Mucosa of descending colon (tissue), 3 donors: ENCODE results near the gene ZC3H11A. TPM values are rescaled to one million over a fixed set of nuclear protein-coding genes. Genes with fewer than 3 reads are reported as not detected.

Experiments
- ATAC-seq: fragments of 200-7000 bp; cut with Tn5 transposase; one replicate; pipeline ENCODE4 v1.9.1; 2020; ENCODE audit warnings: mild to moderate bottlenecking, moderate library complexity
- DNase-seq, 3 donors: peaks; one replicate each; pipeline ENCODE4 v3.0.0-alpha.2; 2020
- H3K36me3 ChIP-seq: fragments of 200-600 bp; one replicate; pipeline ENCODE4 v1.8.0; 2021; ENCODE audit warnings: low read depth, mild to moderate bottlenecking
- H3K4me1 ChIP-seq: fragments of 200-600 bp; one replicate; pipeline ENCODE4 v1.8.0; 2021; ENCODE audit warnings: low read depth, mild to moderate bottlenecking
- H3K4me3 ChIP-seq: fragments of 200-600 bp; one replicate; pipeline ENCODE4 v1.8.0; 2021; ENCODE audit warnings: mild to moderate bottlenecking
- H3K9me3 ChIP-seq: fragments of 200-600 bp; one replicate; pipeline ENCODE4 v1.8.0; 2021; ENCODE audit warnings: mild to moderate bottlenecking
- intact Hi-C, 2 donors: fragments of 100-400 bp; cut with DNase I in 1 of 2; cut with micrococcal nuclease in 1 of 2; formaldehyde crosslinking; loops; one replicate each; pipeline versions ENCODE4 v1.11.0 to v1.11.1; 2022; cut with DNase I, micrococcal nuclease
- total RNA-seq, 3 donors: library from RNA; stranded (reverse); fragmentation: NEBNext Ultra II Directional in 2 of 3; extraction: Animal tissue kit (Norgen Biotek cat#: 25700) in 2 of 3; gene quantifications; one replicate each; pipeline versions ENCODE4 v1.2.1 to v1.2.4, GENCODE V29; 2021 to 2023
- TF ChIP-seq, protein P1 (sequence below): fragments of 200-600 bp; IDR thresholded peaks from one replicate; pipeline ENCODE4 v1.8.0; 2022; ENCODE audit warnings: antibody characterized with exemption, mild to moderate bottlenecking
- donor health status: DM: no; HTN: no; CAD: no; lungs with moderate emphysema.
- donor health status: DM: no; HTN: no; CAD: no.
- donor health status: DM: no; HTN: yes; CAD: no.

The ZC3H11A gene
- total RNA-seq, 3 donors from 2014 or later = 60.6 to 91.9 (median 61.4) TPM

DNA sequence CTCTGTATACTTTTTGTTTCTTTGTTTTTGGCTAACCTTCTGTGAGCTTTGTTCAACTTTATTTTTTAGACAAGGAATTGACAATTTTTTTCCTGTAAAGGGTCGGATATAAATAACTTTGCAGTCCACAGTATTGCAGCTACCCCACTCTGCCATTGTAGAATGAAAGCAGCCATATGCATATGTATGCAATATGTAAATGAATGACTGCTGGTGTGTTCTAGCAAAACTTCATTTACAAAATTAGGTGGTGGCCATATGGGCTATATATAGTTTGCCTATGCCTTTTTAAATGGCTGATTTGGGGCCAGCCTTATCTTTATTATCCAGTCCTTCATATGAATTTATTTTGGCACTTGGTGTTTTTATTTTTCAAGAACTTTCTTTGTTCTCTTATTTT lies 48.0 kb downstream of the ZC3H11A start:
- intact Hi-C loops = no loop called here
- DNase-seq (no peak), ATAC-seq (no peak)
- TF ChIP-seq, protein P1, sequence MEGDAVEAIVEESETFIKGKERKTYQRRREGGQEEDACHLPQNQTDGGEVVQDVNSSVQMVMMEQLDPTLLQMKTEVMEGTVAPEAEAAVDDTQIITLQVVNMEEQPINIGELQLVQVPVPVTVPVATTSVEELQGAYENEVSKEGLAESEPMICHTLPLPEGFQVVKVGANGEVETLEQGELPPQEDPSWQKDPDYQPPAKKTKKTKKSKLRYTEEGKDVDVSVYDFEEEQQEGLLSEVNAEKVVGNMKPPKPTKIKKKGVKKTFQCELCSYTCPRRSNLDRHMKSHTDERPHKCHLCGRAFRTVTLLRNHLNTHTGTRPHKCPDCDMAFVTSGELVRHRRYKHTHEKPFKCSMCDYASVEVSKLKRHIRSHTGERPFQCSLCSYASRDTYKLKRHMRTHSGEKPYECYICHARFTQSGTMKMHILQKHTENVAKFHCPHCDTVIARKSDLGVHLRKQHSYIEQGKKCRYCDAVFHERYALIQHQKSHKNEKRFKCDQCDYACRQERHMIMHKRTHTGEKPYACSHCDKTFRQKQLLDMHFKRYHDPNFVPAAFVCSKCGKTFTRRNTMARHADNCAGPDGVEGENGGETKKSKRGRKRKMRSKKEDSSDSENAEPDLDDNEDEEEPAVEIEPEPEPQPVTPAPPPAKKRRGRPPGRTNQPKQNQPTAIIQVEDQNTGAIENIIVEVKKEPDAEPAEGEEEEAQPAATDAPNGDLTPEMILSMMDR = no peak
- peaks cover 2% of the 10 kb centered on the region for H3K9me3 ChIP-seq
- peaks cover 11% of the 10 kb centered on the region for H3K36me3 ChIP-seq
- H3K4me1 ChIP-seq = no peaks in the 10 kb centered on the region
- no peak overlapping the region for H3K4me3 ChIP-seq

Other genes with a start within 250 kb of the ZC3H11A start
- 100 to 1,000 TPM in 1 of 3 donors, 10 to 100 TPM in 2; 20.2 to 372 (median 31.0) TPM for gene ATP2B4, start 168.8 kb upstream of the ZC3H11A start, total RNA-seq
- 1 to 10 TPM; 1.1 to 2.6 (median 1.5) TPM for gene LAX1, start 30.4 kb upstream of the ZC3H11A start, total RNA-seq
- gene ZBED6, start within 50 bp of the ZC3H11A start, total RNA-seq = 10 to 100 TPM; 23.9 to 33.7 (median 27.2) TPM
- gene SNRPE, start 66.0 kb downstream of the ZC3H11A start, total RNA-seq = 10 to 100 TPM; 53.2 to 91.1 (median 53.5) TPM